CD4-positive, alpha-beta T cell treated with Interleukin-21 for 1 hour (primary cell): Measurements from ENCODE around the gene IGF2BP2.
"Not testable (repeated sequence)": the region's sequence is repeated elsewhere in the genome, so short reads cannot be mapped to it uniquely, and the experiment has no call there.

Experiments used
- DNase-seq: peaks from one replicate; pipeline ENCODE4 v3.0.0-alpha.2; 2020

Gene IGF2BP2

GRCh38 chr3:185831990-185832389, 7.1 kb upstream of the IGF2BP2 start:
- DNase-seq = no peak

GRCh38 chr3:185831195-185831594, 6.4 kb upstream of the IGF2BP2 start:
- no peak for DNase-seq

- no peak for DNase-seq
Measured at GRCh38 chr3:185830018-185830797, 5.4 kb upstream of the IGF2BP2 start.

- DNase-seq = no peak
Measured at GRCh38 chr3:185828755-185829154, 3.9 kb upstream of the IGF2BP2 start.

- DNase-seq = no peak
Measured at GRCh38 chr3:185827595-185828344, 2.9 kb upstream of the IGF2BP2 start.

- DNase-seq = peak; percentile 20
Measured at GRCh38 chr3:185825639-185826481, 1.0 kb upstream of the IGF2BP2 start.

- no peak for DNase-seq
Measured at GRCh38 chr3:185824051-185825005, 514 bp downstream of the IGF2BP2 start.

- no peak for DNase-seq
Measured at GRCh38 chr3:185823078-185824044, 1.5 kb downstream of the IGF2BP2 start.

GRCh38 chr3:185822221-185823000, 2.4 kb downstream of the IGF2BP2 start:
- no peak for DNase-seq

GRCh38 chr3:185820973-185821758, 3.7 kb downstream of the IGF2BP2 start:
- no peak for DNase-seq

- DNase-seq = no peak
Measured at GRCh38 chr3:185818267-185818875, 6.5 kb downstream of the IGF2BP2 start.

GRCh38 chr3:185815391-185816282, 9.2 kb downstream of the IGF2BP2 start:
- DNase-seq = no peak

GRCh38 chr3:185813691-185814215, 11.1 kb downstream of the IGF2BP2 start:
- DNase-seq = no peak

- DNase-seq = no peak
Measured at GRCh38 chr3:185813205-185813604, 11.6 kb downstream of the IGF2BP2 start.

GRCh38 chr3:185807445-185808068, 17.3 kb downstream of the IGF2BP2 start:
- DNase-seq = no peak

- not testable (repeated sequence) for DNase-seq
Measured at GRCh38 chr3:185798831-185799110, 26.1 kb downstream of the IGF2BP2 start.
